ENCODE results near the gene MORF4L1.
"Not testable (repeated sequence)": the region's sequence is repeated elsewhere in the genome, so short reads cannot be mapped to it uniquely, and the experiment has no call there.

Gene MORF4L1

DNA sequence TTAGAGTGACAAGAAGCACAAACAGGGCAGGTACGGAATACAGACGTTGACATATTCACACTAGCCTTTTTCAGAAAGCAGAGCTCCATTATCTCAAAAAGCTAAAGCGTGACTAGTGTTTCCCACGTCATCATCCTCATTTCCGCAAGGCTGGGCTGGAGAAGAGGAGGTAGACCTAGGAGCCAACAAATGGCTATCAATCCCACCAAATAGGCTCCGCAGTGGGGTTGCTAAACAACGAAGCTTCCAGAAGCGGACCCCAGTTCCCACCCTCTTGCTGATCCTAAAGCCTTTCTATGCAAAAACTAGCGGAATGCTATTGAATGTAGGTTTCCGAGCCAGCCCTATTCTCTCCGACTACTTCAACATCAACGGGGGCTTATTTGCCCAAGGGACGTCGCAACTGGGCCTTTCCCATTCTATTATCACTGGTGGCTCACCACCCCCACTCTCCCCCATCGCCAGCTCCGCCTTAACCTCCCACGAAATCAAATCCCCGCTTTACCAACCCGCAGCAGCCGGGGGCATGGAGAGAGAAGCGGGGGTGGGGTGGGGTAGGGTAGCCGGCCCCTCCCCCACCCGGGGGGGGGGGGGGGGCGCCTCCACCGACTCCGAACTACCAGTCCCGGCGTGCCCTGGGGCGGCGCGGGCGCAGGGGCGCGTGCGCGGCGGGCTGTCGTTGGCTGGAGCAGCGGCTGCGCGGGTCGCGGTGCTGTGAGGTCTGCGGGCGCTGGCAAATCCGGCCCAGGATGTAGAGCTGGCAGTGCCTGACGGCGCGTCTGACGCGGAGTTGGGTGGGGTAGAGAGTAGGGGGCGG is at the start of gene MORF4L1:
TSS of gene MORF4L1 (plus strand) at position 736 of the 817 bp plus-strand sequence. CDS start 128 bp downstream, outside the sequence.
- peak; percentile 99 for DNase-seq (ENCODE audit: low spot score)

DNA sequence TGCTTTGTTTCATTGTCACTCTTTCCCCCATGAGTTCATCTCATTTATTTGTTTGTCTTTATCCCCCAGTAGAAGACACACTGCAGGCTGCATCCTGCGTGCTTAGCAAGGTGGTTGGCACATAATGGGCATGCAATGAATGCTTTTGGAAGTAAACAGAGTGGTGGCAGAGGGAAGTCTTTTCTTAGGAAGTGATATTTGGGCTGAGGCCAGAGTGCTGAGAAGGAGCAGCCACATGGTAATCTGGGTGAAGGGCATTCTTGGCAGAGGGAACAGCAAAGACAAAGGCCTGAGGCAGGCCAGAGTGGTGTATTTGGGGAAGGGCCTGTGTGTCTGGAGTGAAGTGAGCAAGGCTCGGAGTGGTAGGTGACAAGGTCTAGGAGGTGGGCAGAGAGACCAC is 43.8 kb upstream of the MORF4L1 start:
- DNase-seq (ENCODE audit: low spot score), result no peak

DNA sequence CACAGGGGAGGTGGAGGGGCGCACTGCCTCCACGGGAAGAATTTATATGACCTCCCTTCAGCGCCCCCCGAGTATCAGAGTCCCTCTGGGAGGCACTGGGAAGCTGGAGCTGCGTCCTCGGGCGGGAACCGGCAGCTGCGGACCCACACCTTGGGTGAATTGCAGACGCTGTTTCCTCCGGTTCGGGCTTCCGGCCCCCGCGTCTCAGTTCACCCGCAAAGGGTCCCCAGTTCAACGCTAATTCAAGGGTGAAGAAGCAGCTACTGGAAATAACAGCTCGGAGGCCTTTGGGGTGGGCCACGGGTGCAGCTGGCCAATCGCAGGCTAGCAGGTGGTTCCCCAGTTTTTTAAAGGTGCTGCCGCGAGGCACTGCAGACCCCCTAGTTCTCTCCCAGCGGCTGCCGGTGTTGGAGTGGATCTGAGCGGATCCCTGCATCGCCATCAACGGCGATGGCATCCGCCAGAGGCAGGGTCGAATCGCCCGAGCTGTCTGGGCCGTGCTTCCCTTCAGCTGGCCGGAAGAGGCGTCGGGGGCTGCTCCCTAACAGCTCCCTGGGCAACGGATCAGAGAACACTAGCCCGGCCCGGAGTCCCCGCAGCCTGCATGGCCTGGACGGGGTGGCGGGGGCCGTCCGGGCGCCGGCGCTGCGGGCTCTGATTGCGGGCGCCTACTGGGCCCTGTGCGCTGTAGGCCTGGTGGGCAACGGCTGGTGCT is 42.0 kb upstream of the MORF4L1 start:
- no peak for DNase-seq (ENCODE audit: low spot score)

- DNase-seq (ENCODE audit: low spot score), result no peak
These were observed 41.2 kb upstream of the MORF4L1 start for GRCh38 chr15:78831229-78832207.

- DNase-seq (ENCODE audit: low spot score), result no peak
These were observed 36.4 kb upstream of the MORF4L1 start for GRCh38 chr15:78836333-78836732.

- no peak for DNase-seq (ENCODE audit: low spot score)
These were observed 35.6 kb upstream of the MORF4L1 start for GRCh38 chr15:78837131-78837530.

- no peak for DNase-seq (ENCODE audit: low spot score)
These were observed 35.1 kb upstream of the MORF4L1 start for GRCh38 chr15:78837543-78837942.

DNA sequence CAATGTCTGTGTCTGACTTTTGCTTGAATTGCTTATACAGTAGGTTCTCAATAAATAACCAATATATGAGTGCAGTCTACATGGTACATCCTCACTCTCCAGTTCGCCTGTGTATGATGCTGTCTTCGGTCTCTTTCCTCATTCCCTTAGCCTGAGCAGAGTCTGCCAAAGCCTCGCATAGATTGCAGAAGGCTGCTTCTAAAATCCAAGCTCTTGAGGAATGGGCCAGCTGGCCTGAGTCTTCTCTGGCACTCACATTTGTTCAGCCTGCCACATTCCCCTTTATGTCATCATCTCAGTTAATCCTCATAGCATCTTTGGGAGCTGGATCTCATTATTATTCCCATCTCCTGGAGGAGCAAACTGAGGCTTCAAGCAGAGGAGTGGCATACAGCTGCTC is 34.2 kb upstream of the MORF4L1 start:
- DNase-seq (ENCODE audit: low spot score), result no peak

- DNase-seq (ENCODE audit: low spot score), result not testable (repeated sequence)
These were observed 33.5 kb upstream of the MORF4L1 start for GRCh38 chr15:78839151-78839550.

DNA sequence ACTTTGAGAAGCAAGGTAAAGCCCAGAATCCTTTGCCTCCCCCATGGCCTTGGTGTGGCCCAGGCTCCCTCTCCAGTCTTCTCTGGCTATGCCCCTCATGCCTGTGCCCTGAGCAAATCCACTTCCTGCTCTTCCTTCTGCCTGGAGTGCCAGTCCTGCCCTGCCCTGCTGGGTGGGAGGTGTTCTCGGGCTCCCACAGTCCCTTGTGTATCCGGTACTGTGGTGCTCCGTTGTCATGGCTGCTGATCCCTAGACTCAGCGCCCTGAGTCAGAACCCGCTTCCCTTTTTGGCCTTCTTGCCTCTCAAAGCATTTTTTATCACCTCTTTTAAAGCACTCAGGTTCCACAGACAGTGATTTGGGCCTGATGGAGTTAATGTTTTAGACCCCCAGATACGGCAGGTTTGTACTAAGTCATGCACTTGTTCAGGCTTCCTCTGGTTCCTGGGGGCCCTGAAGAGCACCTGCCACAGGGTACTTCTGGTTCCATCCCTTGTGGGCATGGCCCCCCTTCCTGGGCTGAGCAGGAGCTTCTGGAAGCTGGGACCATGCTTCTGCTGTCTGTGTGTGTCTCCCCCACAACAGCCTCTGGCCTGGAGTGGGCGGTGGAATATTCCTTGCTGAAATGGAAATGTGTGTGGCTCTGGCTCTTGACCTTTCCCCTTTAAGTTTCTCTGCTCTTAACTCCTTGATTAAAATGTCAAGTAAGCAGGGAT is 31.9 kb upstream of the MORF4L1 start:
- no peak for DNase-seq (ENCODE audit: low spot score)

DNA sequence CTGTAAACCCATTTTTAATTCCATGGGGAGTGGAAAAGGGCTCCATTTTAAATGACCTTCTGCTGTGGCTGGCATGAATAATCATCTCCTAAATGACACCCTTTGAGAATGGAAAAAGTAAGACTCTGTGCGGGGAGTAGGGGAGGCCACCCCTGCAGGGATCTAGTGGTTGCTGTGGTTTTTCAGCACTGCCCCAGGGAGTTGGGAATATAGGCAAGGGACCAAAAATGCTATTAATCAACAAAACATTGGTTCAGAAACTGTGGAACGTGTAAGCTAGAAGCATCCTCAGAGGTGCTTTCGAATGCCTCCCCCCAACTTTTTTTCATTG is 31.3 kb upstream of the MORF4L1 start:
- no peak for DNase-seq (ENCODE audit: low spot score)

DNA sequence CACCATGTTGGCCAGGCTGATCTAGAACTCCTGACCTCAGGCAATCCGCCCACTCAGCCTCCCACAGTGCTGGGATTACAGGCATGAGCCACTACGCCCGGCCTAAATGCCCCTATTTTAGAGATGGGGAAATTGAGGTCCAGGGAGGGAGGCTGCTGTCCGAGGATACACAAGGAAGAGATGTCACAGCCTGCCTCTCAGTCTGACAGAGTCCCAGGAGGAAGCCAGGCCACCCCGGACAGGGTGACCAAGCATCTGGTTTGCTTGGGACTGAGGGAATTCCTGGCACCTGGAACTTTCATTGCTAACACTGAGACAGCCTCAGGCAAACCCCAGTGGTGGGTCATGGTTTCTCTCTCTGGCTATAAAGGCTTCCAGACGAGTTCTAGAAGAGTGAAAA is 30.8 kb upstream of the MORF4L1 start:
- no peak for DNase-seq (ENCODE audit: low spot score)

GRCh38 chr15:78842519-78842918 is 30.2 kb upstream of the MORF4L1 start:
- DNase-seq (ENCODE audit: low spot score), result no peak

DNA sequence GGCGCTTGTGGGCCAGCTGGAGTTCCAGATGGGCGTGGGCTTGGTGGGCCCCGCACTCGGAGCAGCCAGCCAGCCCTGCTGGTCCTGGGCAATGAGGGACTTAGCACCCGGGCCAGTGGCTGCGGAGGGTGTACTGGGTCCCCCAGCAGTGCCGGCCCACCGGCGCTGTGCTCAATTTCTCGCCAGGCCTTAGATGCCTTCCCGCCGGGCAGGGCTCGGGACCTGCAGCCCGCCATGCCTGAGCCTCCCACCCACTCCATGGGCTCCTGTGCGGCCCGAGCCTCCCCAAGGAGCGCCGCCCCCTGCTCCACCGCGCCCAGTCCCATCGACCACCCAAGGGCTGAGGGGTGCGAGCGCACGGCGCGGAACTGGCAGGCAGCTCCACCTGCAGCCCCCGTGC is 25.8 kb upstream of the MORF4L1 start:
- not testable (repeated sequence) for DNase-seq (ENCODE audit: low spot score)

GRCh38 chr15:78847387-78847906 is 25.2 kb upstream of the MORF4L1 start:
- not testable (repeated sequence) for DNase-seq (ENCODE audit: low spot score)

- DNase-seq (ENCODE audit: low spot score), result no peak
These were observed 22.3 kb upstream of the MORF4L1 start for GRCh38 chr15:78850352-78850751.

DNA sequence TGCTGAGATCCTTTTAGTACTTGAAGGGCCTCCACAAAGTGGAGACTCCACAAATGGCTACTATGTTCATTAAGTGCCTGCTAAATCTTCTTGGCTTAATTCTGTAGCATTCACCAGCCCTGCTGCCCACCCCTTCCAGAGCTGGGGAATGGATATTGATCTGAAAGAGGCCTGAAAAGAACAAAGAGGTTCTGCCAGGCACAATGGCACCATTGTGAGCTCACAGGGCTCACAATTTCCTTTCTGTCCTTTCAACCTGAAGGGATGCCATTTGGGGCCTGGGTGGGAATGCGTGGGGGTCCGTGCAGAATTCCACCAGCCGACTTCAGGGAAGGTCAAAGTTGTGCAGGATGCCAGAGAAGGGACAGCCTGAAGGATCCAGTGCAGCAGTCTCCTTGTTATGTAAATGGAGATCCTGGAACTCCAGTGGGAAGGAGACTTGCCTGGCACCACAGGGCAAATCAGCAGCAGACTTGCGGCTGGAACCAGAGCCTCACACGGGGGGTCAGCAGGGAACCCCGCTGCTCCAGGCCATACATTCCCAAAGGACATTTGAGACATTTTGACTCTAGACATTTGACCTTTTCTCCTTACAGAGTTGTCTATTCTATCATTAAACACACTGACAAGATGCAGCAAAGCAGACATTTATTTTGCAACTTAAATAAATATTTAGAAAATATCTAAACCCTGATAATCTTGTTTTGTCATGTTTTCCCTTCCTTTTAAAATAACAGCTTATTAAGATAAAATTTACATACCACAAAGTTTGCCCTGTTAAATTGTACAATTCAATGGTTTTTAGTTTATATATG is 21.5 kb upstream of the MORF4L1 start:
- peak; percentile 49 for DNase-seq (ENCODE audit: low spot score)

- DNase-seq (ENCODE audit: low spot score), result no peak
These were observed 19.2 kb upstream of the MORF4L1 start for GRCh38 chr15:78853500-78853899.

- no peak for DNase-seq (ENCODE audit: low spot score)
These were observed 17.8 kb upstream of the MORF4L1 start for GRCh38 chr15:78854833-78855372.

- DNase-seq (ENCODE audit: low spot score), result no peak
These were observed 16.9 kb upstream of the MORF4L1 start for GRCh38 chr15:78855746-78856145.

All from ecto neural progenitor cell (in vitro differentiated cells).